ENCODE data around the gene KIF4B.
"Not testable (repeated sequence)": the region's sequence is repeated elsewhere in the genome, so short reads cannot be mapped to it uniquely, and the experiment has no call there.

The KIF4B gene

DNA sequence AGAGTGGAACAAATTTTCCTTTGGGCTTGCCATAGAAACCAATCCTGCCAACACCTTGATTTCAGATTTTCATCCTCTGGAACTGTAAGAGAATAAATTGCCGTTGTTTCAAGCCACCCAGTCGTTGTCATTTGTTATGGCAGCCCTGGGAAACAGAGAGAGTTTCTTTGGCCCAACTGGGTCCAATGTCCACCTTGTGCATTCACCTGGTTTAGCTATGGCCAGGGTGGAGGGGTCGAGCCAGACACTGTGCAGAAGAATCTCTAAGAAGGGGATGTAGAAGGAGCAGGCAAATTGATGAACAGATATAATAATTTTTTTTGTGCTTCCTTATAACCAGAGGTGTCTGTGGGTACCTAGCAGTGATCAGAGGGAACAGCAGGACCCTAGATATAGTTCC, 9.8 kb downstream of the KIF4B start:
- Histone ChIP-seq H3K9me3 (no peaks in the 10 kb centered on the region), H3K4me3 (no peak overlapping the region), H3K4me1 (no peaks in the 10 kb centered on the region), H3K27me3 (ENCODE audit: low read depth) (no peaks in the 10 kb centered on the region), H3K36me3 (replicated peaks) (no peaks in the 10 kb centered on the region)
- no peak for DNase-seq (ENCODE audit: low spot score in 2 of 2)
- in situ Hi-C loops (cut with MboI; ENCODE audit: low sequenced_read_pairs): no loop called here

DNA sequence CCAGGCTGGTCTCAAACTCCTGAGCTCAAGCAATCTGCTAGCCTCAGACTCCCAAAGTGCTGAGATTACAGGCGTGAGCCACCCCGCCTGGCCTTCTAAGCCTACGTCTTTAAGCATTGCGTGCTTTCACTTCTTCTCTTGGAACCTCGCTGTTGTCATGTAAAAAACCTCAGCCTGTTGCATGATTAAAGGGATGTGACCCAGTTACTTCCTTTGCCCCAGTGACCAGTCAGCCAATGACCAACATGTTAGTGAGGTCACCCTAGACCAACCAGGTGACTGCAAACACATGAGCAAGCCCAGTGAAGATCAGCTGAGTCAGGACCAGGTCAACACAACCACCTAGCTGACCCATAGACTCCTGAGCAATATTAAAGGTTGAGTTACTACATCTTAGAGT, 10.5 kb downstream of the KIF4B start:
- Histone ChIP-seq H3K4me3 (no peak overlapping the region), H3K9me3 (no peaks in the 10 kb centered on the region), H3K4me1 (no peaks in the 10 kb centered on the region), H3K27me3 (ENCODE audit: low read depth) (no peaks in the 10 kb centered on the region), H3K36me3 (replicated peaks) (no peaks in the 10 kb centered on the region)
- in situ Hi-C loops (cut with MboI; ENCODE audit: low sequenced_read_pairs): no loop called here
- DNase-seq (ENCODE audit: low spot score in 2 of 2): no peak

DNA sequence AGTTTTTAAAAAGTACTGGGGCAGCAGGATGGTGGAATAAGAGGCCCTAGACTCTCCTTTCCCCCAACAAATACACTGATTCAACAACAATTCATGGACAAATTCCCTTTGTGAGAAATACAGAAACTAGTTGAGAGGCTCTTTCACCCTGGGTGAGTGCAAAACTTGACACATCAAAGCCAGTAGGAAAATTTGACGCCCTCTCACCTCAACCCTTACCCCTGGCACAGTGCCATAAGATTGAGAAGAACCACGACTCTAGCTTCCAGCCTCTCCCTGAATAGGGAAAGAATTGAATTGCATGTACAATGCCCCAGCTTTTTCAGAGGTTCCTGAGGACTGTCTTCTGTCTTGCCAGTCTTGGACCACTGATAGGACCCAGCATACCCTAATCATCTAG, 12.3 kb downstream of the KIF4B start:
- Histone ChIP-seq H3K9me3 (no peaks in the 10 kb centered on the region), H3K36me3 (replicated peaks) (no peaks in the 10 kb centered on the region), H3K4me3 (no peak overlapping the region), H3K4me1 (no peaks in the 10 kb centered on the region), H3K27me3 (ENCODE audit: low read depth) (no peaks in the 10 kb centered on the region)
- no peak for DNase-seq (ENCODE audit: low spot score in 2 of 2)
- in situ Hi-C loops (cut with MboI; ENCODE audit: low sequenced_read_pairs): no loop called here

DNA sequence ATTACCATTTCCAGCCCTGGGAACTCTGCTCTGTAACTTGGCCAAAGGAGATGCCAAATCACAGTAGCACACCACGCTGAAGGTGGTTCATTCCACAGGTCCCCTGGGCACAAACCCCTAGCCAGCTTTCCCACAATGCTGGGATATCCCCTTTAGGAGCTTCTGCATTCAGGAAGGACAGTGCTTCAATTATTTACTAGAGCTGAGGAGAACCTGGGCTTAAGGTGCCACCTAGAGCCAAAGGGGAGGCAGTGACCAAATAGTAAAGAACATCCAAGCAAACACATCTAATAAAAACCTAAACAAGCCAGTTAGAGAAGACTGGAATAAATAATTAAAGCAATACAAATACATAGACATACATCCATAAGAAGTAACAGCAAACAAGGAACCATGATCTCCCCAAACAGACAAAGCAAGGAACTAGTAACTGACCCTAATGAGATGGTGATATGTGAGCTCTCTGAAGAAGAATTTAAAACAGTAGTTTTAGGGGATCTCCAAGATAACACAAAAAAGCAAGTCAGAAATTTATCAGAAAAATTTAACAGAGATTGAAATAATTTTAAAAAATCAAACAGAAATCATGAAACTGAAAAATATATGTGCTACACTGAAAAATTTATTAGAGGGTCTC, 14.6 kb downstream of the KIF4B start:
- no peaks in the 10 kb centered on the region for H3K27me3 ChIP-seq (ENCODE audit: low read depth)
- no peaks in the 10 kb centered on the region for H3K4me1 ChIP-seq
- DNase-seq (ENCODE audit: low spot score in 2 of 2): no peak
- no peak overlapping the region for H3K4me3 ChIP-seq
- in situ Hi-C loops (cut with MboI; ENCODE audit: low sequenced_read_pairs): no loop called here
- no peaks in the 10 kb centered on the region for H3K9me3 ChIP-seq
- H3K36me3 ChIP-seq (replicated peaks): no peaks in the 10 kb centered on the region

DNA sequence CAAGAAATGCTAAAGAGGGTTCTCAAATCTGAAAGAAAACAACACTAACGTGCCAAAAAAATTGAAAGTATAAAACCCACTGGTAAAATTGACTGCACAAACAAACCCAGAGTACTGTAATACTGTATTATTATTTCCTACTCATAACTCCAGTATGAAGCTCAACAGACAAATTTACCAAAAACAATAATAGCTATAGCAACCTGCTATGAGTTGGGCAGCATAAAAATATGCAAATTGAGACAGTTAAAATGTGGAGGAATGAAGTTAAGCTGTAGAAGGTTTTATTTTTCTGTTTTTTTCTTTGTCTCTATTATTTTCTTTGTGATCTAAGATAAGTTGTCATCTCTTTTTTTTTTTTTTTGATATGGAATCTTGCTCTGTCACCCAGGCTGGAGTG, 15.7 kb downstream of the KIF4B start:
- DNase-seq (ENCODE audit: low spot score in 2 of 2): no peak
- no peaks in the 10 kb centered on the region for H3K4me1 ChIP-seq
- H3K9me3 ChIP-seq: no peaks in the 10 kb centered on the region
- in situ Hi-C loops (cut with MboI; ENCODE audit: low sequenced_read_pairs): no loop called here
- H3K27me3 ChIP-seq (ENCODE audit: low read depth): no peaks in the 10 kb centered on the region
- no peaks in the 10 kb centered on the region for H3K36me3 ChIP-seq (replicated peaks)
- no peak overlapping the region for H3K4me3 ChIP-seq

DNA sequence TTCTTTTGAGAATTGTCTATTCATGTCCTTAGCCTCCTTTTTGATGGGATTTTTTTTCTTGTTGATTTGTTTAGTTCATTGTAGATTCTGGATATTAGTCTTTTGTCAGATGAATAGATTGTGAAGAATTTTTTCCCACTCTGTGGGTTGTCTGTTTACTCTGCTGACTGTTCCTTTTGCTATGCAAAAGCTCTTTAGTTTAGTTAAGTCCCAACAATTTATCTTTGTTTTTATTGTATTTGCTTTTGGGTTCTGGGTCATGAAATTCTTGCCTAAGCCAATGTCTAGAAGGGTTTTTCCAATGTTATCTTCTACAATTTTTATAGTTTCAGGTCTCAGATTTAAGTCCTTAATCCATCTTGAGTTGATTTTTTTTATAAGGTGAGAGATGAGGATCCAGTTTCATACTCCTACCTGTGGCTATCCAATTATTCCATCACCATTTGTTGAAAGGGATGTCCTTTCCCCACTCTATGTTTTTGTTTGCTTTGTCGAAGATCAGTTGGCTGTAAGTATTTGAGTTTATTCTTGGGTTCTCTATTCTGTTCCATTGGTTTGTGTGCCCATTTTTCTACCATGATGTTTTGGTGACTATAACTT, 20.7 kb downstream of the KIF4B start:
- DNase-seq (ENCODE audit: low spot score in 2 of 2); in situ Hi-C loops (cut with MboI; ENCODE audit: low sequenced_read_pairs); H3K36me3 ChIP-seq (replicated peaks); H3K4me3 ChIP-seq; H3K27me3 ChIP-seq (ENCODE audit: low read depth); H3K9me3 ChIP-seq; H3K4me1 ChIP-seq: not testable (repeated sequence)

DNA sequence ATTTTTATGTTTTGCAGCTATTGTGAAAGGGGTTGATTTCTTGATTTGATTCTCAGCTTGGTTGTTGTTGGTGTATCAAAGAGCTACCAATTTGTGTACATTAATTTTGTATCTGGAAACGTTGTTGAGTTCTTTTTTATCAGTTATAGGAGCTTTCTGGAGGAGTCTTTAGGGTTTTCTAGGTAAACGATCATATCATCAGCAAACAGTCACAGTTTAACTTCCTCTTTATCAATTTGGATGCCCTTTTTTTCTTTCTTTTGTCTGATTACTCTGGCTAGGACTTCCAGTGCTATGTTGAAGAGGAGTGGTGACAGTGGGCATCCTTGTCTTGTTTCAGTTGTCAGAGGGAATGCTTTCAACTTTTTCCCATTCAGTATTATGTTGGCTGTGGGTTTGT, 21.5 kb downstream of the KIF4B start:
- H3K4me3 ChIP-seq; H3K36me3 ChIP-seq (replicated peaks); H3K27me3 ChIP-seq (ENCODE audit: low read depth); in situ Hi-C loops (cut with MboI; ENCODE audit: low sequenced_read_pairs); DNase-seq (ENCODE audit: low spot score in 2 of 2); H3K4me1 ChIP-seq; H3K9me3 ChIP-seq: not testable (repeated sequence)

DNA sequence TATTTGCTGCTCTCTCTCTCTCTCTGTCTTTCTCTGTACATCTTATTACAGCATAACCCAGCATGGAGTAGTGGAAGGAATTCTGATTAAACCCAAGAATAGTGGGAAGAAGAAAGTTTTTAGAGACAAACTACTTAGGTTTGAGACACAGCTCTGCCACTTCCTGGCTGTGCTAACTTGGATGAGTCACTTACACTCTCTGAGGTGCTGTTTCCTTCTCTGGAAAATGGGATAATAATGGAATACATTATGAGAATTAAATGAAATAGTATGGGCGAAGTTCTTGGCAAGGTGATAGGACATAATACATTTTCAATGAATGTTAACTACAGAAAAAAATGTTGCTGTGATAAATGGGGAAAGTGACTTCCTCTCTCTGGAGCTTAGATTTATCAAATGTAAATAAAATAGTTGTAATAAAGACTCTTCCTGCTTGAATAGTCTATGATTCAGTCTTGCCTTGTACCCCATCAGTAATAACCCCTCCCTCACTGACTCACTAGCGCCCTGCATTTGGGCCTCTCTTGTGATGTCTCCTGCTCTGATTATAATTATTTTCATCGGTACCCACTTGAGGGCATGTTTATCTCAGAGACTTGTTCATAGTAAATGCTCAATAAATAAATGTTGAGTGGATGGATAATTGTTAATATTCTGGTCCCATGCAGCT, 27.6 kb downstream of the KIF4B start:
- in situ Hi-C loops (cut with MboI; ENCODE audit: low sequenced_read_pairs): no loop called here
- Histone ChIP-seq H3K9me3 (no peaks in the 10 kb centered on the region), H3K4me3 (no peak overlapping the region), H3K27me3 (ENCODE audit: low read depth) (no peaks in the 10 kb centered on the region), H3K36me3 (replicated peaks) (no peaks in the 10 kb centered on the region), H3K4me1 (no peaks in the 10 kb centered on the region)
- DNase-seq (ENCODE audit: low spot score in 2 of 2): no peak

DNA sequence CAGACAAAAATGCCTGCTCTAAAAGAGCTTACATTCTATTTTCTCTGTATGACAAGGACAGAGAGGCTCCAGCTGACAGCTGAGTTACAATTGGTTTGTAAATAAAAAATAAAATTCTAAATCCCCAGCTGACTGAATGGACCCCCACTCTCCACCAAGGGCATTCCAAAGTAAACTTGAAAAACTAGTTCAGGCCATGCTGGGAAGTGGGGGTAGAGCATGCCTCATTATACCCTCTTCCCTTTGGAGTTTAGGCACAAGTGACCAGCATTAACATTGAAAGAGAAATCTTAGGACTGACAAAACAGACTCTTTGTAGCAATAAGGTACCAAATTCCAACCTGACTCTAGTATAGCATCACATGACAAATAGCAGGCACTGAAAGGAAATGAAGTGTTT, 31.0 kb downstream of the KIF4B start:
- Histone ChIP-seq H3K27me3 (ENCODE audit: low read depth) (no peaks in the 10 kb centered on the region), H3K4me1 (no peaks in the 10 kb centered on the region), H3K9me3 (no peaks in the 10 kb centered on the region; the same call in 1 of the 2 replicates), H3K4me3 (no peak overlapping the region), H3K36me3 (replicated peaks) (no peaks in the 10 kb centered on the region)
- DNase-seq (ENCODE audit: low spot score in 2 of 2): no peak
- in situ Hi-C loops (cut with MboI; ENCODE audit: low sequenced_read_pairs): no loop called here

DNA sequence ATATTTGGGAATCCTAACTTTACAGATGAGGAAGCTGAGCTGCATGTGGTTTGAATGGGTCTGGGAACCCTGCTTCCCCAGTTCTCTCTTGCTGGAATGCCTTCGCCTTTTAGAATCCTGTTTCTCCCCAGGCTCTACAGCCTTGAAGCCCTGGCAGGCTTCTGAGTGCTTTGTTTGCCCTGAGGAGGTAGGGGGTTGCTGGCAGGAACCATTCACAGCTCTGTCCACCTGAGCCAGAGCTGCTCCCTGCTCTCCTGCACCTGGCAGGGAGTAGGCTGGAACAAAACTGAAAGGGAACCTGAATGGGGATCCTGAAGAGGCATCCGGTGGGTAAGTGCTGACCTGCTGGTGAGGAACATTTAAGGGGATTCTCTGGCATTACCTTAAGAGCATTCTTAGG, 33.0 kb downstream of the KIF4B start:
- Histone ChIP-seq H3K4me1 (no peaks in the 10 kb centered on the region), H3K27me3 (ENCODE audit: low read depth) (no peaks in the 10 kb centered on the region), H3K36me3 (replicated peaks) (no peaks in the 10 kb centered on the region), H3K4me3 (no peak overlapping the region), H3K9me3 (no peaks in the 10 kb centered on the region; the same call in 1 of the 2 replicates)
- DNase-seq (ENCODE audit: low spot score in 2 of 2): no peak
- in situ Hi-C loops (cut with MboI; ENCODE audit: low sequenced_read_pairs): no loop called here

DNA sequence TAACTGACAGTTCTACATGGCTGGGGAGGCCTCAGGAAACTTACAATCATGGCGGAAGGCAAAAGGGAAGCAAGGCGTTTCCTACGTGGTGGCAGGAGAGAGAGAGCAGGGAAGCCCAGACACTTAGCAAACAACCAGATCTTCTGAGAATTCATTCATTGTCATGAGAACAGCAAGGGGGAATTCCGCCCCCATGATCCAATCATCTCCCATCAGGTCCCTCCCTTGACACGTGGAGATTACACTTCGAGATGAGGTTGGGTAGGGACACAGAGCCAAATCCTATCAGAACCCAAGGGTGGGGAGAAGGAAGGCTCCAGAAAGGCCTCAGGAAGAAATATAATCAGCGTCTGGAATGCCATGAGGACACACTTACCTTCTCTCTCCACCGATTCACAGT, 34.3 kb downstream of the KIF4B start:
- Histone ChIP-seq H3K4me3 (no peak overlapping the region), H3K27me3 (ENCODE audit: low read depth) (no peaks in the 10 kb centered on the region), H3K4me1 (no peaks in the 10 kb centered on the region), H3K9me3 (no peaks in the 10 kb centered on the region; the same call in 1 of the 2 replicates), H3K36me3 (replicated peaks) (no peaks in the 10 kb centered on the region)
- in situ Hi-C loops (cut with MboI; ENCODE audit: low sequenced_read_pairs): no loop called here
- no peak for DNase-seq (ENCODE audit: low spot score in 2 of 2)

DNA sequence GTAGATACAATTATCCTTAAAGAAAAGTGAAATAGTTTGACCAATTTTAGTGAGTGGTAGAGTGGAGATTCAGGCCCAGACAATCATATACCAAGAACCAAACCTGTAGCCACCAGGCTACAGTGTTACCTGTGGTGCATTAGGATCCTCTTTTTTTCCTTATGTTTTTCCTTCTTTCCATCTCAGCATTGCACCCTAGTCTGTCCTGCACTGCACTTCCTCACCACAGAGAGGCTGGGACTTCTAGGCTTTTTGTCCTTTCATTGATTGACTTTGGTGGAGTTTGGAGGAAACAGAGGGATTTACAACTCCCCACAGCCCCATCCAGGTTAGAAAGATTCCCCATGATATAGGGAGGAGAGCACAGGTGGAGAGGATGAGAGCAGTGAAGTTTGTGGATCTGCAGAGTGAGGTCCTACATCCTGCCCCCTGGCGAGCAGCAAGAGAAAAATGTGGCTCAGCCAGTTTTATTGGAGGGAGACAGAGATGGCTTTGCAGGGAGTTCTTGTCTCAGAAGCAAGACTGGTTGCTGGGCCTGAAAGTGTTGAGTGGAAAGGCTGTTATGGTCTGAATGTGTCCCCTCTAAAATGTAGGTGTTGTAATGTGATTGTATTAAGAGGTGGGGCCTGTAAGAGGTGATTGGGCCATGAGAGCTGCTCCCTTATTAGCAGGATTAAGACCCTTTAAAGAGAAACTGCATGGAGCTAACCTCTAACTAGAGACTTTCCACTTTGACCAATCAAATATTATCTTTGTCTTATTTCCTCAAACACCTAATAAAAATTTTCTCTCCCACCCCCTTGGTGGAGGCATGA, 36.2 kb downstream of the KIF4B start:
- H3K27me3 ChIP-seq (ENCODE audit: low read depth): no peaks in the 10 kb centered on the region
- no peak overlapping the region for H3K4me3 ChIP-seq

DNA sequence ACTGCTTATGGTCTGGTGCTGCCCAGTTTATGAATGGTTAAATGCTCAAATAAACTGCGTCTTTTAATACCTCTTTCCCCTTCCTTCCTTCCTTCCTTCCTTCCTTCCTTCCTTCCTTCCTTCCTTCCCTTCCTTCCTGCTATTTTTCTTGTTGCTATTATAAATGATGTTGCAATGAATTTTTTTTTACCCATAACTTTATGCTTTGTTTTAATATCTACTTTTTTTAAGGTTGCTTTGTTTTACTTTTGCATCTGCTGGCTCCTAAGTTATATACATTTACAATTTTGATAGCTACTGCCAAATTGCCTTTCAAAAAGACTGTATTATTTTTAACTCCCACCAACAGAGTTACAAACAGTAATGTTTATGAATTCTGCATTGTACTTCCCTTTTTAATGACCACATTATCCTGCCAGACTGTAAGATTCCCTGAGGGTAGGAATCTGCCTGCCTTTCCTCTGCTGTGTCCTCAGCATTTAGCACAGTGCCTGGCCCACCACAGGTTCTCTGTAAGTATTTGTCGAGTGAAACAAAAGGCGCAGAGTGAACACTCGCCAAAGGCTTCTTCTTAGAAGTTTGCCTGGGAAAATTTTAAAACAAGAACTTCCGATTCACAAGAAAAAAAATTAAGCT, 36.9 kb downstream of the KIF4B start:
- no peaks in the 10 kb centered on the region; the same call in 1 of the 2 replicates for H3K9me3 ChIP-seq
- in situ Hi-C loops (cut with MboI; ENCODE audit: low sequenced_read_pairs): no loop called here
- no peak overlapping the region for H3K4me3 ChIP-seq
- DNase-seq (ENCODE audit: low spot score in 2 of 2): no peak
- no peaks in the 10 kb centered on the region for H3K27me3 ChIP-seq (ENCODE audit: low read depth)
- no peaks in the 10 kb centered on the region for H3K4me1 ChIP-seq
- no peaks in the 10 kb centered on the region for H3K36me3 ChIP-seq (replicated peaks)

More for the DNA sequence above, 36.2 kb downstream of the KIF4B start:
- in situ Hi-C loops (cut with MboI; ENCODE audit: low sequenced_read_pairs): no loop called here
- DNase-seq (ENCODE audit: low spot score in 2 of 2): peak; percentile 9 to 35
- Histone ChIP-seq H3K36me3 (replicated peaks) (no peaks in the 10 kb centered on the region), H3K4me1 (no peaks in the 10 kb centered on the region), H3K9me3 (no peaks in the 10 kb centered on the region; the same call in 1 of the 2 replicates)

Data from HAP-1 (cell line).